NCI-H1436 (cell line): Measurements from ENCODE around the gene ACYP1.

Experiments used
- DNase-seq: peaks from one replicate; lab custom pipeline; 2025; lab: John Stamatoyannopoulos, UW

ACYP1 gene

GRCh38 chr14:75040959-75041358 is 22.9 kb downstream of the ACYP1 start:
- no peak for DNase-seq

GRCh38 chr14:75040507-75040906 is 23.3 kb downstream of the ACYP1 start:
- DNase-seq: no peak

- DNase-seq: no peak
Observed at GRCh38 chr14:75032939-75033338, 30.9 kb downstream of the ACYP1 start.

GRCh38 chr14:75030147-75030546 is 33.7 kb downstream of the ACYP1 start:
- DNase-seq: no peak

- no peak for DNase-seq
Observed at GRCh38 chr14:75025876-75026275, 37.9 kb downstream of the ACYP1 start.

- DNase-seq: no peak
Observed at GRCh38 chr14:75025082-75025481, 38.7 kb downstream of the ACYP1 start.

- no peak for DNase-seq
Observed at GRCh38 chr14:75023108-75023507, 40.7 kb downstream of the ACYP1 start.

GRCh38 chr14:75022655-75023054 is 41.2 kb downstream of the ACYP1 start:
- no peak for DNase-seq

- no peak for DNase-seq
Observed at GRCh38 chr14:75018694-75019093, 45.1 kb downstream of the ACYP1 start.

- no peak for DNase-seq
Observed at GRCh38 chr14:75016815-75017214, 47.0 kb downstream of the ACYP1 start.

- no peak for DNase-seq
Observed at GRCh38 chr14:75015496-75015895, 48.3 kb downstream of the ACYP1 start.

GRCh38 chr14:75013290-75013689 is 50.5 kb downstream of the ACYP1 start:
- no peak for DNase-seq

- DNase-seq: no peak
Observed at GRCh38 chr14:75011356-75011994, 52.3 kb downstream of the ACYP1 start.

- no peak for DNase-seq
Observed at GRCh38 chr14:75010472-75011093, 53.2 kb downstream of the ACYP1 start.

- no peak for DNase-seq
Observed at GRCh38 chr14:75009176-75009575, 54.6 kb downstream of the ACYP1 start.

- no peak for DNase-seq
Observed at GRCh38 chr14:75005357-75005756, 58.5 kb downstream of the ACYP1 start.

- no peak for DNase-seq
Observed at GRCh38 chr14:75003250-75004027, 60.4 kb downstream of the ACYP1 start.
